Astrocyte of the spinal cord (primary cell): ENCODE data around the gene FANCF.

ENCODE experiments used
- DNase-seq: peaks from one replicate; pipeline ENCODE4 v3.0.0; 2011; ENCODE audit warnings: low read depth, low spot score
- H3K4me3 ChIP-seq: 2 replicates; pipeline ENCODE4 v1.5.1; 2011; ENCODE audit warnings: low read depth, mild to moderate bottlenecking, low read length, moderate library complexity
- in situ Hi-C: cut with HindIII; loops from 2 replicates; pipeline ENCODE4 v1.10.0; 2017; ENCODE audit warnings: low sequenced_read_pairs
- TF ChIP-seq, protein P1 (sequence below): IDR thresholded peaks from 2 replicates; pipeline ENCODE4 v1.5.1; 2012; ENCODE audit warnings: low read depth, mild to moderate bottlenecking, low read length, inconsistent platforms

FANCF gene

DNA sequence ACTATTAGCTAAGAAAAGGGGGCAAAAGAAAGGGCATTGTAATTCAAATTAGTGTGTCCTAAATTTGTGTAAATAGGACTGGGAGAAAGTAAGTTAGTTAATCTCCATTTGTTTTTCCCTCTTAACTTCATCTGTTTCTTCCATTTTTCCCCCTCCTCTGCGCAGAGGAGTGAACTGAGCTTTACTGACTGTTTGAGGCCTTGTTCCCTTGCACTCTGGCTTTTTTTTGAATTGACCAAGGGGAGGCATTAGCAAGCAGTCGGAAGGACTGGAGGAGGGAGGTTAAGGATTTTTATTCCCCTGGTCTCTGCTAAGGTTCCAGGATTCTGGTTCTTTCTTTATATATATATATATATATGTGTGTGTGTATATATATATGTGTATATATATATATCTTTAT is 15.2 kb upstream of the FANCF start:
- DNase-seq = no peak

DNA sequence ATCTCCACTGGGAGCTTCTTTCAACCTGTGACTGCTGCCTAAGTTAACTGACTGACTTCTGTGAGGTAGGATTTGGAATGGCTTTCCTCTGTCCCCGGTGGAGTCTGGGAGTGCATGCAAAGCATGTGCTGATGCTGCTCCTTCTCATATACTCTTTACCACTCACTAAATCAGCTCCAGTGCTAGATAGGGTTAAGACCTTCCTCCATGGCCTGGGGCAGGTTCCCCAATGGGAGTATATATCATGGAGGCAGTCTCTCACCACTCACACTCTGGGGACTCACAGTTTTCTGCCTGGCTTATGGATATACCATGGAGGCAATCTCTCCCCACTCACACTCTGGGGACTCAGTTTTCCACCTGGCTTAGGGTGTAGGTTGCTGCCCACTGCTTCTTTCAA is 10.1 kb upstream of the FANCF start:
- H3K4me3 ChIP-seq = no peak overlapping the region
- in situ Hi-C loops = no loop called here
- no peak for DNase-seq
- TF ChIP-seq, protein P1, sequence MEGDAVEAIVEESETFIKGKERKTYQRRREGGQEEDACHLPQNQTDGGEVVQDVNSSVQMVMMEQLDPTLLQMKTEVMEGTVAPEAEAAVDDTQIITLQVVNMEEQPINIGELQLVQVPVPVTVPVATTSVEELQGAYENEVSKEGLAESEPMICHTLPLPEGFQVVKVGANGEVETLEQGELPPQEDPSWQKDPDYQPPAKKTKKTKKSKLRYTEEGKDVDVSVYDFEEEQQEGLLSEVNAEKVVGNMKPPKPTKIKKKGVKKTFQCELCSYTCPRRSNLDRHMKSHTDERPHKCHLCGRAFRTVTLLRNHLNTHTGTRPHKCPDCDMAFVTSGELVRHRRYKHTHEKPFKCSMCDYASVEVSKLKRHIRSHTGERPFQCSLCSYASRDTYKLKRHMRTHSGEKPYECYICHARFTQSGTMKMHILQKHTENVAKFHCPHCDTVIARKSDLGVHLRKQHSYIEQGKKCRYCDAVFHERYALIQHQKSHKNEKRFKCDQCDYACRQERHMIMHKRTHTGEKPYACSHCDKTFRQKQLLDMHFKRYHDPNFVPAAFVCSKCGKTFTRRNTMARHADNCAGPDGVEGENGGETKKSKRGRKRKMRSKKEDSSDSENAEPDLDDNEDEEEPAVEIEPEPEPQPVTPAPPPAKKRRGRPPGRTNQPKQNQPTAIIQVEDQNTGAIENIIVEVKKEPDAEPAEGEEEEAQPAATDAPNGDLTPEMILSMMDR = no peak

More for the DNA sequence above, 15.2 kb upstream of the FANCF start:
- no peak overlapping the region for H3K4me3 ChIP-seq
- in situ Hi-C loops = no loop called here
- TF ChIP-seq, protein P1 = no peak

DNA sequence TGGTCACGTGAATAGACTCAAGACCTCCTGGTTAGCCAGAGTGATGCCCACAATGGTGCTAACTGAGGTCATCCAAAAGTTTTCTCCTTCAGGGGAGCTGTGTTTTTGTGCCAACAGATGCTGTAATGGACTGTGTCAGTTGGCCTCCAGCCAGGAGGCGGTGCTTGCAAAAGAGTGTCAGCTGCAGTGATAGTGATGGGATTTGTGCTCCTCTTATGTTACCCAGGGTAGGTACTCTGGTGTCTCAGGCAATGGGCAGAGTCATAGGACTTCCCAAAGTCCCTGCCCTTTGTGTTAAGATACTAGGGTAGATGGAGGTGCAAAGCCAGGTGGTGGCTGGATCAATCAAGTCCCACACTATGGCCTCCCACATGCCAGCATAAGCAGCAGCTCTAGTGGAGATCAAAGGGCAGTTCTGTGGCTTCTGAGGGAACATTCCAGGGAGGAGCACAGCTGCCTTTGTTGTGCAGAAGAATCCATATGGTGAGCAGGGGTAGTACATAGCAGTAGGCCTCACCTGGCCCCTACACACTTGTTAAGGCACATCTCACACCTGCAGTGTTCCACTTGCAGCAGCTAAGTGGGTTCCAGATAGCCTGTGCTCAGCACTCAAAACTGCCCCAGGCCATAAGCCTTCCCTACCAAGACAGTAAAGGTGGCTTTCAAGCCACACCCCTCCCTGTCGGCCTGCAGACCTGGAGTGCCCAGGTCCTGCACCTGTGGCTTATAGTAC is 9.4 kb upstream of the FANCF start:
- TF ChIP-seq, protein P1 = no peak
- H3K4me3 ChIP-seq = no peak overlapping the region
- in situ Hi-C loops = no loop called here
- DNase-seq = peak; percentile 43

DNA sequence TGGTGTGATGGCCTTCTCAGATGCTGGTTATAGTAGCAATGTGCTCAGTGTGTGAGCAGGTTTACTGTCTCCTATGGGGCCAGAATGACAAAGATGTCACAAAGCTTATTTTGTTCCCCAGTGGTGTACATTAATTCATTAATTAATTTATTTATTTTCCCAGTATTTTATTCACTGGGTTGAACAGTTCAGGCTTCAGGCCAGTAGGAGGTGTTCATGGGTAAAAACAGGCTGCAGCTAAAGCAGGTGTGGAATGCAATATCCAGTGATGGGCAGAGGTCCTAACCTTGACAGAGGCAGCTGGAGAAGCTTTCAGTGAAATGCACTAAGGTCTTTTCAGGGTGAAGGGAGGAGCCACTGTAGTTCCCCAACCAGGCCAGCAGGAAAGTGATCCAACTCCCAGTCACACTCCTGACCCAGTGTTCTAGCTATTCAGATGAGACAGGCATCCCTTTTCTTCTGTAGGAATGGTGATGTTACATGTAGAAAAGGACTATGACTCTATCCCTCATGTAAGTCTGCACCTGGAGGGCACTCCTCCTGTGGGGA is 7.8 kb upstream of the FANCF start:
- in situ Hi-C loops = no loop called here
- no peak for DNase-seq
- TF ChIP-seq, protein P1 = no peak
- H3K4me3 ChIP-seq = no peak overlapping the region

DNA sequence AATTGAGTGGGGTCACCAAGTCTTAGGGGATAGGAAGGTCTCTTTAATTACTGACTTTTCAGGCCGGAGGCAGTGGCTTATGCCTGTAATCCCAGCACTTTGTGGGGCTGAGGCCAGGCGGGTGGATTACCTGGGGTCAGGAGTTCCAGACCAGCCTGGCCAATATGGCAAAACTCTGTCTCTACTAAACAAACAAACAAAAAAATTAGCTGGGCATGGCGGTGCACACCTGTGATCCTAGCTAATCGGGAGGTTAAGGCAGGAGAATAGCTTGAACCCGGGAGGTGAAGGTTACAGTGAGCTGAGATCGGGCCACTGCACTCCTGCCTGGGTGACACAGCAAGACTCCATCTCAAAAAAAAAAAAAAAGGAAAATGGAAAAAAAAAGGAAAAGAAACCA is 1.8 kb upstream of the FANCF start:
- TF ChIP-seq, protein P1 = no peak
- in situ Hi-C loops = no loop called here
- no peak for DNase-seq
- H3K4me3 ChIP-seq = no peak overlapping the region

DNA sequence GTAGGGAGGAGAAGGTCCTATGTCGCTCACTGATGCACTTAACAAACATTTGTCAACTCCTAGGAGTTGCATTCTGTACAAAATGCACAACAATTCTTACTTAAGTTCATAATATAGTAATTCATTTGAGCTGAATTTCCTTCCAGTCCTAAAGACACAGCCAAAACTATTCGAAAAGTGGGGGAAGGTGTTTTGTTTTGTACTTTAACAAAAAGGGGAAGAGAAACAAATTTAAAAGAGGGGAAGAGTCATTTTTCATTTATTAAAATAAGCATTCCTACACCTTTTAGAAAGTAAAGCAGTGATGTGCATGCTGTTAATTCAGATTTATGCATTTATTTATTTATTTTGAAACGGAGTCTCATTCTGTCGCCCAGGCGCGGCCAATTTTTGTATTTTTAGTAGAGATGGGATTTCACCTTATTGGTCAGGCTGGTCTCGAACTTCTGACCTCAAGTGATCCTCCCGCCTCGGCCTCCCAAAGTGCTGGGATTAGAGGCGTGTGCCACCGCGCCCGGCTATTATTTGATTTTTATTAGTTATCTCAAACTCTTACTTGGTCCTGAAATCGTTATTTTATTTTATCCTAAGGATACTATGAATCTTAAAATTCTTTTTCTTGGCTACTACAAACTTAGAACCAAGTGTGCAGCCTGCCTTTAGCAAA is 1.1 kb upstream of the FANCF start:
- TF ChIP-seq, protein P1 = no peak
- in situ Hi-C loops = no loop called here
- no peak for DNase-seq
- H3K4me3 ChIP-seq = no peak overlapping the region
